ENCODE results near the gene NOX3. TPM values are rescaled to one million over a fixed set of nuclear protein-coding genes. Genes with fewer than 3 reads are reported as not detected.
A peak's percentile ranks its signal among the peaks of the same experiment; 100 is the strongest.

NOX3 gene
- total and polyA plus RNA-seq, 10 of the 15 experiments (the other 5 are each of a cell fraction or from before 2014, with no cell fraction given) = not detected

DNA sequence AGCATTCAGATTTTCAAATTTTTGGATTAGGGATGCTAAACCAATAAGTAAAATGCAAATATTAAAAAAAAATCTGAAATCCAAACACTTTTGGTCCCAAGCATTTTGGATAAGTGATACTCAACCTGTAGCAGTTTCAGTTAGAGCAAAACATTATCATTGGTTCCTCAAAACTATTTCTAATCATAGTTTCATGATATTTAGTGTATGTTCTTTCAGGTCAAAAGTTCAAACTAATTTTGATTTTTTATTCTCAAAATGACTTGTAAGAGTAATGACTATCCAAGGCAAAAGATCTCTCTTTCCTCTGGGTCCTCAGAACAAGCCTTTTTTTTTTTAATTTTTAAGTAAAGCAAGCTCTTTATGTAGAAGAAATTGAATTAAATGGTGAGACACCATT is 77.4 kb downstream of the NOX3 start (continued):
- no peak for TF ChIP-seq SIX5 (IDR thresholded peaks at IDR 0.05; ENCODE audit: low read depth, low read length, severe bottlenecking)
- peak; percentile 64 for TF ChIP-seq JUNB (IDR thresholded peaks at IDR 0.05)
- no peak for TF ChIP-seq REST (IDR thresholded peaks at IDR 0.05; ENCODE audit: low read depth, low read length)
- TF ChIP-seq, protein P1, sequence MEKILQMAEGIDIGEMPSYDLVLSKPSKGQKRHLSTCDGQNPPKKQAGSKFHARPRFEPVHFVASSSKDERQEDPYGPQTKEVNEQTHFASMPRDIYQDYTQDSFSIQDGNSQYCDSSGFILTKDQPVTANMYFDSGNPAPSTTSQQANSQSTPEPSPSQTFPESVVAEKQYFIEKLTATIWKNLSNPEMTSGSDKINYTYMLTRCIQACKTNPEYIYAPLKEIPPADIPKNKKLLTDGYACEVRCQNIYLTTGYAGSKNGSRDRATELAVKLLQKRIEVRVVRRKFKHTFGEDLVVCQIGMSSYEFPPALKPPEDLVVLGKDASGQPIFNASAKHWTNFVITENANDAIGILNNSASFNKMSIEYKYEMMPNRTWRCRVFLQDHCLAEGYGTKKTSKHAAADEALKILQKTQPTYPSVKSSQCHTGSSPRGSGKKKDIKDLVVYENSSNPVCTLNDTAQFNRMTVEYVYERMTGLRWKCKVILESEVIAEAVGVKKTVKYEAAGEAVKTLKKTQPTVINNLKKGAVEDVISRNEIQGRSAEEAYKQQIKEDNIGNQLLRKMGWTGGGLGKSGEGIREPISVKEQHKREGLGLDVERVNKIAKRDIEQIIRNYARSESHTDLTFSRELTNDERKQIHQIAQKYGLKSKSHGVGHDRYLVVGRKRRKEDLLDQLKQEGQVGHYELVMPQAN (conservative IDR thresholded peaks at IDR 0.05) = no peak
- TF ChIP-seq RBBP5 (conservative IDR thresholded peaks at IDR 0.05) = no peak
- TF ChIP-seq MYC (IDR thresholded peaks at IDR 0.05; ENCODE audit: insufficient read depth, insufficient read length, insufficient replicate concordance, low read length, severe bottlenecking) = no peak
- TF ChIP-seq YY1 (IDR thresholded peaks at IDR 0.05; ENCODE audit: low read depth, low read length) = no peak
- TF ChIP-seq KLF5 (IDR thresholded peaks at IDR 0.05; ENCODE audit: partially characterized antibody) = no peak
- TF ChIP-seq HCFC1 (IDR thresholded peaks at IDR 0.05; ENCODE audit: low read length) = no peak
- TF ChIP-seq DPF2 (IDR thresholded peaks at IDR 0.05) = no peak
- TF ChIP-seq TCF12 (IDR thresholded peaks at IDR 0.05; ENCODE audit: low read depth, low read length) = no peak
- TF ChIP-seq NR2F1 (conservative IDR thresholded peaks at IDR 0.05) = 0 out of 2 replicates have a peak, but pooled peaks have one; percentile 39
- no peak for TF ChIP-seq HSF1 (IDR thresholded peaks at IDR 0.05; ENCODE audit: low read depth, low read length)
- TF ChIP-seq SUPT20H (IDR thresholded peaks at IDR 0.05; ENCODE audit: borderline replicate concordance, control insufficient read depth, low read depth, low read length) = no peak
- peak; percentile 14; the same call in 1 of the 2 replicates for TF ChIP-seq FOXM1 (IDR thresholded peaks at IDR 0.05; ENCODE audit: low read depth, low read length)
- TF ChIP-seq CBX3 (IDR thresholded peaks at IDR 0.05; ENCODE audit: borderline replicate concordance, low read depth) = no peak
- TF ChIP-seq MEF2A (IDR thresholded peaks at IDR 0.05; ENCODE audit: insufficient read depth, low read depth, low read length) = peak; percentile 87
- TF ChIP-seq NBN (IDR thresholded peaks at IDR 0.05) = no peak
- no peak for TF ChIP-seq IKZF1 (conservative IDR thresholded peaks at IDR 0.05)
- no peak for TF ChIP-seq GATAD2B (conservative IDR thresholded peaks at IDR 0.05; ENCODE audit: low read depth)
- no peak for TF ChIP-seq TAF1 (IDR thresholded peaks at IDR 0.05; ENCODE audit: borderline replicate concordance, low read depth, low read length)
